Erythroblast (primary cell): Measurements from ENCODE around the gene MIEF2.

Experiments used
- GATA1 ChIP-seq: IDR thresholded peaks from 2 replicates; pipeline ENCODE4 v1.6.1; 2011; ENCODE audit warnings: low read depth, mild to moderate bottlenecking, control low read depth, low read length, moderate library complexity
- POLR2A ChIP-seq: IDR thresholded peaks from 2 replicates; pipeline ENCODE4 v1.6.1; 2011; ENCODE audit warnings: mild to moderate bottlenecking, low read length

GRCh38 chr17:18280766-18281371, 20.4 kb downstream of the MIEF2 start:
- no peak for TF ChIP-seq POLR2A
- TF ChIP-seq GATA1, result no peak
